IPS DF 19.7 (cell line): ENCODE results near the gene SLCO2A1.

Source experiments
- DNase-seq: peaks from one replicate; pipeline ENCODE4 v3.0.0-alpha.2; 2013; ENCODE audit warnings: low read depth, low spot score

The SLCO2A1 gene

GRCh38 chr3:134034005-134034785 lies 4.5 kb upstream of the SLCO2A1 start:
- no peak for DNase-seq

DNA sequence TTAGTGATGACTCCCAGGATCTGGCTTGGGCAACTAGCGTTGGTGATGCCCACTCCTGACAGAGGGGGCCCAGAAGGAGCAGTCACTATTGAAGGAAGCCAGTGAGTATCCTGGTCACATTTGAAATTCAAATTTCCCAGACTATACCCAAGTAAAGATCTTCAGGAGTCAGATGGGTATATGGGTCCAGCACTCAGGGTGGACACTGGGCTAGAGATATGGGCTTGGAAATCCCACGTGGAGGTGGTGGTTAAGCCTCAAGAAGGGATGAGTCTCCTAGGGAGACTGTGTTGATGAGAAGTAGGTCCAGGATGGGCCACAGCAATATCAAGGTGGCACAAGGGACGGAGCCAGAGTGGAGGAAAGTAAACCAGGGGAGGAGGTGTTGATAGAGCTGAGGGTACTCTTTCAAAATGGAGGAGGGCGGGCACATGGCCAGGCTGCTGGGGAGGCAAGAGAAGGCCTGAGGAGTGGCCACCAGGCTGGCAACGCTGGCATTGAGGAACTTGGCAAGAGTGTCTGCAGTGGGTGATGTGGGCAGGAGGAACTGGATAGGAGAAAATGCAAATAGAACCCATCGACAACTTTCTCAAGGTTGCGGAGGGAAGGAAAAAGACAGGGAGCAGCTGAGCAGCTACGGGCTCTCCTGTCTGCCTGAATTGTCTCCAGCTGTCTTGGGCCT lies 3.7 kb upstream of the SLCO2A1 start:
- DNase-seq = no peak

DNA sequence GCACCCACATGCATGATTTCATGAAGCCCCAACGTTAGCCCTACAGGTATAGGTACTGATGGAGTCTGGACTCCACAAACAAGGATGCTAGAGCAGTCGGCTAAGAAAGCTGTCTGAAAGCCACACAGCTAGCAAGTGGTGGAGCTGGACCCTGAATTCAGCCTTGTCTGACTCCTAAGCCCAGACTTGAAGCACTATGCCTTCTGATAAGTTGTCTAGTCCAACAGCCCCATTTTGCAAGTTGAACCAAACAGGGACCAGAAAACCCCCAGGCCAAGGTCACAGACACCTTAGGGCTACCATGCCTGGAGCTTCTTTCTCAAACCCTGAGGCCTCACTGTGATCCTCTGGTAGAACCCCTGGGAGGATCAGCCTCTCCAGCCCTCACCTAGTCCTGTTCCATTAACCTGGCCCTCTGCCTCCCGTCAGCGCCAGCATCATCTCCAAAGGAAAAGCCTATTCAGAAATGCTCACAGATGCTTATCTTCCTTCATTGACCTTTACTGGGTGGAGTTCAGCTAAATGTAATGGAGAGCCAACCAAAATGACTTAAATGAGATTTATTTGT lies 1.7 kb upstream of the SLCO2A1 start:
- DNase-seq = no peak

DNA sequence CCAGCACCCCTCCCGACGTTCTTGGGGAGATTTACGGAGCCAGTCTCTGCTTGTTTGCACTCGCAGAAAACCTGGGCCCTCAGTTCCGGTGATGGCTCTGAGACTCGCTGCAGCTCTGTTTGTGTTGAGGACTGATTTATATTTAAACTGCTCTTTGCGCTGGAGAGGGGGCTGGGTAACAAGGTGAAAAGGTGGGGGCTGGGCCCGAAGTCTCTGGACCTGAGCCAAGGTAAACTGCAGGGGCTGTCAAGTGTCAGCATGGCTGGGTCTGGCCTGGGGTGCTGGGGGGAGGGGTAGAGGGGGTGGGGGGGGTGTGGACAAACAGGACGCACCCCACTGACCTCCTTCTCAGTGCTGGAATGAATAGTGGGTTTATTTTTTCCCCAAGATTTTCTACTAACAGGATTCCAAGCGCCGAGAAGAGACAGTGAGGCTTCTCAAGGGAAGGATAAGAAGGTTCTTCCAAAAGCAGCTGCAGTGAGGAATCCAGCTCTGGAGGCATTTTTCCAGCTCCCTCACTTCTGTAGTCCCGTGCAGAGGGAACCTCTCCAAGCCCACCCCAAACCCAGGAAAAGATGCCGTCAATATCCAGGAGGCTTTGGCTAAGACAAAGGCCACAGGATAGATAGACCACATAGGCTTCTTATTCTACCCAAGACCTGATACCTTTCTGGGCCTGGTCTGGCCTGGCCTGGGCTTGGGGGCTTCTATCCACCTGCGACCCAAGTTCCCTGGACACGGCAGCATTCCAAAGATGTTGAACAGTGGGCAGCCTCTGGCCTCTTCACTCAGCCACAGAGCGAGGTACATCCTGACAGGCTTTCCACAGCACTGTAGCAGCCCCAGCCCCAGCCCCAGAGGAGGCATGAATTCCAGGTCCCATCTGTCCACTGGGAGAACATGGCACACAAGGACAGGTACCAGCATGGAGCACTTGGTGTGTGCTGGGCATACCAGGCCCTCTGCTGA lies 938 bp upstream of the SLCO2A1 start:
- no peak for DNase-seq

- no peak for DNase-seq
These were observed 430 bp downstream of the SLCO2A1 start for GRCh38 chr3:134029256-134029733.

DNA sequence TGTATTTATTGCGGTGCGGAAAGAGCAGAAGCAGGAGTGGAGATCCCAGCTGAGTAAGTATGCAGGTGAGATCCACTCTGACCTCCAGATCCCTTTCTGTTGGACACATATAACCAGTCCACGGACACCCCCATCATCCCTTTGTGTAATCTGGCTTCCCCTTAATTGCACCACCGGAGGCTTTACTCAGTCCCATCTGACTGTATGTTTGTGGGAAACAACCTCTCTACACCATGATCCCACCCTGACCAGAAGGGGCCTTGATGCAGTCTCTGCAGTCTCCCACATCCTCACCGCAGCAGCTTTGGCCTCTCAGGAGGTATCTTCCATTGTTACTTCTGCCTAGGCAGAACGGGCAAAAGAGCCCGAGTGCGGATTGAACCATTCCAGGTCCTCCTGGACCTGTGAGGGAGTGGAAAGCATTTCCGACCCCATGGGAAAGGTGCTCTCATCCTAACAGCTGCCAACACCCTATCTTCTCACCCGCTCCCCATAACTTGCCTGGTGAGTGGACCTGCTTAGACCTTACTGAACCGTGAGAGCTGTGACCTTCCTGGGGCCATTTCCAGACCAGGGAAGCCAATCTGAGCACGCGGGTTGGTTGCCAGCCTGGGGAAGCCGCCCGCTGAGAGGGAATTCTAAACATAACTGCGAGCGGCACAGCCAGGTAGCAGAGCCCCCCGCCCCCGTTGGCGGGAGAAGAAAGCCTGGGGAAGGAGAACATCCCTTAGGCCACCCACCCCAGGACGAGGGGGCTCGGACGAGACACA lies 1.1 kb downstream of the SLCO2A1 start:
- DNase-seq = no peak

DNA sequence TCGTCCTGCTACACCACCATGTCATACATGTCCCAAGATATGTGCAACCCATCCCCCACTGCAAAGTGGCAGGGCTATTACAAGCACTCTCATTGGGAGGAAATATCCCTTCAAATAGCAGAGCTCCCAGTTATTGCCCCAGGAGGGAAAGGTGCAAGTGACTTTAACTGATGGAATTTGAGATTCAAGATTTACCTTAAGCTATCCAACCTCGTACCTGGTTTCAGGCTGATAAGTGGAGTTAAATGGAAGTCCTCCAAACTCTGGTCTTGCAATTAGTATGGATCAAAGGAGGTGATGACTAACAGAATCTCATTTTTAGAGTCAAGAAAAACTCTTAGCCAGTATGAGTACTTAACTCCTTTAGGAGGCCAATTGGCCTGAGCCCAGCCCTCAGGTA lies 2.1 kb downstream of the SLCO2A1 start:
- DNase-seq = no peak

GRCh38 chr3:134020135-134020680 lies 9.5 kb downstream of the SLCO2A1 start:
- no peak for DNase-seq

GRCh38 chr3:134018850-134019249 lies 10.9 kb downstream of the SLCO2A1 start:
- DNase-seq = no peak

GRCh38 chr3:134018406-134018805 lies 11.3 kb downstream of the SLCO2A1 start:
- no peak for DNase-seq

GRCh38 chr3:134017490-134017889 lies 12.2 kb downstream of the SLCO2A1 start:
- DNase-seq = no peak

DNA sequence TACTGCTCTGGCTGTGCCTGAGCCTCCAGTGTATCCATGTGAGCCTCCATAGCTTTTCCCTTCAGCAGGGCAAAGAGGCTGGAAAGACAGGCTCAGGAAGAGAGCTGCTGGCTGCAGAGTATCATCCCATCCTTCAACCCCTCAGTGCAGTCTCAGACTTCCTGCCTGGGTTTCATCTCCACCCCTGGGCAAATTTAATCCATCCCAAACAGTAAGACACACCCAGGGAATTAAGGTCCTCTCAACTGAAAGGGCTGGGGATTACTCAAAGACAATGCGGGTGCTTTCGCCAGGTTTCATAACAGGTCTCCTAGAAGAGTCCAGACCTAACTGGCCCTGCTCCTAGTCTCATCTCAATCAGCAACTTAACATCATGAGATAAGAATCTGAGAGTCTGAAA lies 15.5 kb downstream of the SLCO2A1 start:
- DNase-seq = no peak

GRCh38 chr3:134013280-134013679 lies 16.4 kb downstream of the SLCO2A1 start:
- DNase-seq = no peak

DNA sequence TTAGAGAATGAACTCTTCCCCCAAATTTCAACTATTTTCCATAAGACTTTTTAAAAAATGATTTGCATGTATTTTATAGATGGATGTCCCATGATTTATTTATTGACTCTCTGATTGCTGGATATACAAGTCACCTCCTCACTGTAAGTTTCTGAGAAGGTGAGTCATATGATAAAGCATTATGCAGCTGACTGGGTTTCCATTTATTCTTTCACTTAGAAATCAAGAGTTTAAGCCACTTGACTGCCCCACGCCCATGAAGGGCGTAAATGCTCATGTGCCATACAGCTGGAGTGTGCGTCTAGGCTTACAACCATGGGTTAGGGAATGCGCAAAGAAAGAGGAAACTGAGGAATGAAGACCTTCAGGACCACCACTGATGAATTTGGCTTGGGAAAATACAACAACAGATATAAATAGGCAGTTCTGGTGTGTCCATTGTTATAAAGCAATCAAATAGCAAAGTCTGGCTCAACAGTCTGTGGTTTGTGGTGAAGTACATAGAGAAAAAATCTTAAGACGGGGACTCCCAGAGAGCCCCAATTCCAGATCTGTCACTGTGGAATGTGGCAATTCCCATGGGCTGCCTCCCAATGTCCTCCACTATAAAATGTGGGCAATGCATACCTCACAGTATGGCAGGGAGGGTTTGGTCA lies 20.3 kb downstream of the SLCO2A1 start:
- no peak for DNase-seq

DNA sequence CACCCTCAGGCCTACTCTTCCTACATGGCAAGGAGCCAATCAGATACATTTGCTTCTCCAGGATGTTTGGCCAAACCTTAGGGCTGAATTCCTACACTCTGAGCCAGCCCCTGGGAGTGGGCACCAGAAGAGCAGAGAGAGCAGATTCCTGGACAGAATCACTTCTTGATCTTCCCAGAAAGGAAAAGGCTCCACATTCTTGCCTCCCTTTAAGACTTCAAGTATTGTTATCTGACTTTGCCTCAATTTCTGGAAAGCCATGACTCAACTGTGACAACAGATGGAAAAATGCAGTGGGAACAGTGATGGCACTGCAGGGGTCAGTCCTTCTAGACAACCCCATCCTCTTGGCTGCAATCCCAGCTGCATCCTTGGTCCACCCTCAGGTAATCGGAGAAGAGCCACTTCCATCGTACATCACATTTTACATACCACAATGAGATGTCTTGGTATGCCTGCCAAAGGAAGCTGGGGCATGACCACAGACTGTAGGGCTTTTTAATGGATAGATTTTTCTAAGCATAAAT lies 21.0 kb downstream of the SLCO2A1 start:
- no peak for DNase-seq

- DNase-seq = no peak
These were observed 21.9 kb downstream of the SLCO2A1 start for GRCh38 chr3:134007819-134008218.

DNA sequence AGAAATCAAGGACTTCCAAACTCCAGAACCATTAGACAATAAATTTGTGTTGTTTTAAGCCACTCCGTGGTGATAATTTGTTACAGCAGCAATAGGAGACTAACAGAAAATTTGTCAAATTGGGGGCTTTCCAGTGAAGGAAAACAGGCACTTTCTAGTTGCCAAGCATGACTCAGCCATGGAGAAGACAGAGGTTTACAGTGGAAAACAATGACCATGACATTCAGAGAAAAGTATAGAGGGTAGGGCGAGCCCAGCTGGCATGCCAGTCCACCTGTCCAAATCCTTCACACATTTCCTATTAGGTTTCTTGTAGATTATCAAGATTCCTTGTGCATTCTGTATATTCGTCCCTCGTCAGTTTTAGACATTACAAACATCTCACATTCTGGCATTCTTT lies 24.9 kb downstream of the SLCO2A1 start:
- DNase-seq = no peak

DNA sequence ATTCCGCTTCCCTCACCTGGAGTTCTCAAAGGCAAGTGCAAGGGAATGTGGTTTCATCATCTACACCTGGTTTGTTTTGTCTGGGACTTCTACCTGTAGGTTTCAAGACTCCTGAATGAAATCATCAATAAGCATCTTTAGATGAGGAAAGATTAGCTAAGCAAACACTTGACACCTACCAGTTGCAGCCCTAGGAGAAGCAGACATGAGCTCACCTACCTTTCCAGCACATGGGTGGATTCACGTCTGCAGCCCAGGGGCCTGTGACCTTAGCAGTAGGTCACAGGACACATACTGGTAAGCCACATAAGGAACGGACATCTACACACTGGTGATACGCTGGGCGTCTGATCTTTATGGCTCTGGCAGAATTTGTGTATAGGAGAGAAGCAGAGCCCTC lies 26.7 kb downstream of the SLCO2A1 start:
- no peak for DNase-seq

GRCh38 chr3:134002306-134002705 lies 27.4 kb downstream of the SLCO2A1 start:
- no peak for DNase-seq

DNA sequence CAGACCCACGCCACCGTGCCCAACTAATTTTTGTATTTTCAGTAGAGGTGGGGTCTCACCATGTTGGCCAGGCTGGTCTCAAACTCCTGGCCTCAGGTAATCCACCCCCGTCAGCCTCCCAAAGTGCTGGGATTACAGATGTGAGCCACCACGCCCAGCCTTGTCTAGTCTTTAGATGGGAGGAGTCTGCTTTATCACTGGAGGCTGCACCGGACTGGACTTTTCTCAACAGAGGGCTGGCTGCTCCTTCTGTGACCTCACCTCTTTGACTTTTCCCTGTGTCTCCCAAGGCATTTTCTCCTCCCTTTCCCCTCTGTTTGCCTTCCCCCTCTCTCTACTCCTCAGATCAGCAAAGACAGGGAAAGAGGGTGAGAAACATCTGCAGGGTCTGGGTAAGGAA lies 28.5 kb downstream of the SLCO2A1 start:
- DNase-seq = no peak
